Activated CD4-positive, alpha-beta memory T cell treated with anti-CD3 and anti-CD28 coated beads for 36 hours (primary cell): ENCODE measurements around the gene SH3RF3. TPM values are rescaled to one million over a fixed set of nuclear protein-coding genes. Genes with fewer than 3 reads are reported as not detected.

ENCODE experiments used
- CTCF ChIA-PET: fragments of 350-600 bp; sonication (Branson Sonifier 250); formaldehyde crosslinking; loops from one replicate; lab custom pipeline; 2021; ENCODE audit warnings: antibody characterized with exemption, inconsistent platforms; lab: Charles Lee
- POLR2A ChIA-PET: fragments of 350-600 bp; sonication (Branson Sonifier 250); formaldehyde crosslinking; loops from one replicate; lab custom pipeline; 2021; ENCODE audit warnings: antibody characterized with exemption; lab: Charles Lee
- DNase-seq: peaks from one replicate; pipeline ENCODE4 v3.0.0-alpha.2; 2020
- H3K27ac Mint-ChIP-seq: one replicate; pipeline ENCODE4 v1.8.0; 2021; ENCODE audit warnings: mixed read lengths
- H3K27me3 Mint-ChIP-seq: one replicate; pipeline ENCODE4 v1.8.0; 2021; ENCODE audit warnings: mixed read lengths
- H3K36me3 Mint-ChIP-seq: one replicate; pipeline ENCODE4 v1.8.0; 2021; ENCODE audit warnings: mixed read lengths
- H3K4me1 Mint-ChIP-seq: one replicate; pipeline ENCODE4 v1.8.0; 2021; ENCODE audit warnings: low read depth, mixed read lengths
- H3K4me3 Mint-ChIP-seq: one replicate; pipeline ENCODE4 v1.8.0; 2021; ENCODE audit warnings: mild to moderate bottlenecking, mixed read lengths
- H3K9me3 Mint-ChIP-seq: one replicate; pipeline ENCODE4 v1.8.0; 2021; ENCODE audit warnings: mixed read lengths
- intact Hi-C: fragments of 100-400 bp; cut with micrococcal nuclease; formaldehyde crosslinking; loops from one replicate; pipeline ENCODE4 v1.15.1; 2023
- total RNA-seq, 2 experiments: library from RNA; stranded (reverse); gene quantifications; one replicate each; pipeline ENCODE4 v1.2.3, GENCODE V29; 2021

Gene SH3RF3
- total RNA-seq, 2 experiments from 2014 or later, result 0.33 to 0.34 TPM

DNA sequence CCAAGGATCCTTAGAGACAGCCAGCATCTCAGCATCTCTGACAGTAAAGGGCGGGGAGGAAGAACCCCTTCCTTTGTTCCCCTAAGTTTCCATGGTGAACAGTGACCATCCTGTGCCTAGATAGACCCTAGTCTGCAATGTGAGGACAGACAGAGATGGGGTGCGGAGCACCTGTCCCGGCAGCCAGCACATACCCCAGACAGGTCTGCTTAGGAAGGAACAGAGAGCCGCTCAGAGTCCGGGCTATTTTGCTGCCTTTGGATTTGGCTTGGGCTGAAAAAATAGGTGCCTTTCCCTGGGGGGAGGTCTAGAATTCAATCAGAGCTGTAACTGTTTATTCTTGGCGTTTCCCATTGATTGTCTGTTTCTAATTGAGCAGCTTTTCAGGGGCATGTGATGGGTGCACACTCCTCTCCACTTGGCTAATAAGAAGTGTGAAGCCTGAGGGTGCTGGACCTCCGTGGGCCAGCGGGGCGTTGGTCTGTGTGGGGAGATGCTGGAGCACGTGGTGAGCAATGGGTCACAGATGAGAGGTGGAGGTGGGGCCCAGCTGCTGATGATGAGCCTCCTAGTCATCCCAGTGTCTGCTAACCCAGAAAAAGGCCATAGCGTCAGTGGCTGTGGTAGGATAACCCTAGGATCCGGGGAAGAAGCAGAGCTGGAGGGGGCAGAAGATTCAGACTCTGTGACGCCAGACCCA lies 247.9 kb downstream of the SH3RF3 start:
- ChIA-PET CTCF (interaction anchor here (1.1 kb wide), 1 partner anchor 135 kb away, joined by 3 read pairs; no protein-coding TSS in a partner anchor), POLR2A (no interaction called here)
- no peak overlapping the region for H3K27ac Mint-ChIP-seq
- H3K4me1 Mint-ChIP-seq, result no peaks in the 10 kb centered on the region
- H3K36me3 Mint-ChIP-seq, result no peaks in the 10 kb centered on the region
- intact Hi-C loops, result no loop called here
- no peak overlapping the region for H3K4me3 Mint-ChIP-seq
- no peaks in the 10 kb centered on the region for H3K9me3 Mint-ChIP-seq
- no peak for DNase-seq
- no peaks in the 10 kb centered on the region for H3K27me3 Mint-ChIP-seq

GRCh38 chr2:109377976-109378375 lies 249.0 kb downstream of the SH3RF3 start:
- intact Hi-C loops, result no loop called here
- H3K36me3 Mint-ChIP-seq, result no peaks in the 10 kb centered on the region
- H3K4me1 Mint-ChIP-seq, result no peaks in the 10 kb centered on the region
- no peak for DNase-seq
- no peak overlapping the region for H3K4me3 Mint-ChIP-seq
- no peak overlapping the region for H3K27ac Mint-ChIP-seq
- ChIA-PET POLR2A (no interaction called here), CTCF (interaction anchor here (0.9 kb wide), 1 partner anchor 132 kb away, joined by 3 read pairs; no protein-coding TSS in a partner anchor)
- H3K9me3 Mint-ChIP-seq, result no peaks in the 10 kb centered on the region
- H3K27me3 Mint-ChIP-seq, result no peaks in the 10 kb centered on the region

DNA sequence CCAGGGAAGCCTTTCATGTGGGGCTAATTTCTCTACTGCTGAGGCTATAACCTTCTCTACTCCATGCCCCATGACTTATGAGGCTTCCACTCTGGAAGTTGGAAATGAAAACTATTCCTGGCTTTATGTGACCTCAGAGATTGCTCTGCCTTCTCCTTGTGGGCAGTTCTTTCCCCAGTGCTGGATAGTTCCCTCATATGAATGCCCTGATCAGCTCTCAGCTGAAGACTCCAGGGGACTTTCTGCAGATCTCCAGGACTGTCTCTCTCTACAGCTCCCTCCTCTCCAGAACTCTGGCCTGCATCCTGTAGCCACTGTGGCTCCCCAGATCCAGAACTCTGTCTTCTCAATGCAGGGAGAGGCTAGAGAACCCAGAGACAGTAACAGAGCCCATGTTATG lies 249.7 kb downstream of the SH3RF3 start:
- CTCF ChIA-PET, result interaction anchor here (0.9 kb wide), 1 partner anchor 132 kb away, joined by 3 read pairs; no protein-coding TSS in a partner anchor
- Mint-ChIP-seq H3K4me1 (no peaks in the 10 kb centered on the region), H3K36me3 (no peaks in the 10 kb centered on the region), H3K27ac (no peak overlapping the region), H3K4me3 (no peak overlapping the region), H3K9me3 (no peaks in the 10 kb centered on the region), H3K27me3 (no peaks in the 10 kb centered on the region)
- intact Hi-C loops, result no loop called here
- POLR2A ChIA-PET, result no interaction called here
- no peak for DNase-seq

DNA sequence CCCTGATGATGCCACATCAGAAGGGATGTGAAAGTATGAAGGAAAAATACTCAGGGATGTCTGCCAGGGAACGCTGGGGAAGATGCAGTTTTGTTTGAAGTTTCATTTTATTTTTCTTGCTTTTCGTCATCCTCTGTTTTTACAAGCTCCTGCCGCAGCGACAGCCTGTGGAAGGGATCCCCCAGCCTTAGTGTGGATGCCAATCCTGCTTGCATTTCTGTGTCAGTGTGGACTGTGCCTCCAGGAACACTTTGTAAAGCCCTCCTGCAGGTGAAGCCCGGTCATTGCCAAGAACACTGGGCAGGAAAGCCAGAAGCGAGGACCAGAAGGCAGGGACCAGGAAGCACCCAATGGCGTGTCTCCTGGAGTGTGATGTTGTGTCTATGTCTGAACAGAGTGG lies 250.5 kb downstream of the SH3RF3 start:
- no peaks in the 10 kb centered on the region for H3K27me3 Mint-ChIP-seq
- no peak for DNase-seq
- H3K27ac Mint-ChIP-seq, result no peak overlapping the region
- no peak overlapping the region for H3K4me3 Mint-ChIP-seq
- H3K4me1 Mint-ChIP-seq, result no peaks in the 10 kb centered on the region
- ChIA-PET CTCF (interaction anchor here (0.6 kb wide), 1 partner anchor 250 kb away, joined by 3 read pairs; the partner anchor contains the start of gene SH3RF3), POLR2A (no interaction called here)
- no peaks in the 10 kb centered on the region for H3K36me3 Mint-ChIP-seq
- no peaks in the 10 kb centered on the region for H3K9me3 Mint-ChIP-seq
- intact Hi-C loops, result no loop called here

- H3K27ac Mint-ChIP-seq, result no peak overlapping the region
- H3K36me3 Mint-ChIP-seq, result no peaks in the 10 kb centered on the region
- intact Hi-C loops, result no loop called here
- no peak overlapping the region for H3K4me3 Mint-ChIP-seq
- ChIA-PET POLR2A (no interaction called here), CTCF (no interaction called here)
- no peaks in the 10 kb centered on the region for H3K9me3 Mint-ChIP-seq
- no peak for DNase-seq
- no peaks in the 10 kb centered on the region for H3K27me3 Mint-ChIP-seq
- no peaks in the 10 kb centered on the region for H3K4me1 Mint-ChIP-seq
Observed at GRCh38 chr2:109380502-109381326, 251.7 kb downstream of the SH3RF3 start.

DNA sequence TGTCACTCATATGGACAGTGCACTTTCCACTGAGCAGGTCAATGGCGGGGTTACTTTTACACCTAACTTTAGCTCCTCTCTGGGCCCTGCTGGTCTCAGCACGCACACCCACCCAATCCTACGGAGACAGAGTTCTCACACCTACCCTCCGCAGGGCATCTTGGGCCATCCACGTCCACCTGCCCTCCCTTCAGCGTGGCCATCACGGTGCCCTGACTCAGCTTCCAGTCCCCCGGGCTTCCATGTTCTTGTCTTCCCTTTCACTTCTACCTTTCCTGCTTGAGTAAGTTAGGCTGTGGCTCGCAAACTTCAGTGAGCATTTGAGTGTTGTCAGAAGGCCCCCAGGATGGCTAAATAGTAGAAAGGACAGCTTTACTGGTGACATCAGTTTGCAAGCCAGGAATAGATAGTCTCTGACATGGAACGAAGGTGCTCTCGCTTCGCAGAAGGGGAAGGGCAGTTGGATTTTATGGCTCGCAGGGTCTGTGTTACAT lies 252.4 kb downstream of the SH3RF3 start:
- intact Hi-C loops, result no loop called here
- POLR2A ChIA-PET, result no interaction called here
- no peaks in the 10 kb centered on the region for H3K36me3 Mint-ChIP-seq
- H3K4me1 Mint-ChIP-seq, result no peaks in the 10 kb centered on the region
- H3K4me3 Mint-ChIP-seq, result no peak overlapping the region
- H3K9me3 Mint-ChIP-seq, result no peaks in the 10 kb centered on the region
- no peaks in the 10 kb centered on the region for H3K27me3 Mint-ChIP-seq
- CTCF ChIA-PET, result no interaction called here
- no peak for DNase-seq
- H3K27ac Mint-ChIP-seq, result no peak overlapping the region

- ChIA-PET POLR2A (no interaction called here), CTCF (no interaction called here)
- H3K27ac Mint-ChIP-seq, result no peak overlapping the region
- no peaks in the 10 kb centered on the region for H3K9me3 Mint-ChIP-seq
- no peak overlapping the region for H3K4me3 Mint-ChIP-seq
- no peaks in the 10 kb centered on the region for H3K4me1 Mint-ChIP-seq
- intact Hi-C loops, result no loop called here
- no peak for DNase-seq
- H3K36me3 Mint-ChIP-seq, result no peaks in the 10 kb centered on the region
- H3K27me3 Mint-ChIP-seq, result no peaks in the 10 kb centered on the region
Observed at GRCh38 chr2:109382226-109382895, 253.4 kb downstream of the SH3RF3 start.

DNA sequence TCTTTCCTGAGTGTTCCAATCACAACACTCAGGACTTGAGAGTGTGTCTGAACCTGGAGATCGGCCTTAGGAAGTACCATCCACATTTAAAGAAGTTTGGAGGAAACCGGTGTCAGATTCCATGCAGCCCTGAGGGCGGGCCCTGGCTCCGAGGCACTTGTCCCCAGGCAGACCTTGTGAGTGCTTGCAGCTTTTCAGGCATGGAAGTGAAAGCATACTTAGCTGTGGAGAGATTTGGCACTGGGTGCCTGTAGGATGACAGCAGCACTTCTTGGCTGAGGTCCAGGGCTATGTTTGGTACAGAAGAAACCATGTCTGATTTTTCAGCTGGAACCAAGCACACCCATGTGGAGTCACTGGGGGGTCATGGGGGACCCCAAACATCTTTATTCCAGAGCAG lies 253.9 kb downstream of the SH3RF3 start:
- intact Hi-C loops, result no loop called here
- Mint-ChIP-seq H3K27ac (no peak overlapping the region), H3K9me3 (no peaks in the 10 kb centered on the region), H3K4me1 (no peaks in the 10 kb centered on the region), H3K4me3 (no peak overlapping the region), H3K36me3 (no peaks in the 10 kb centered on the region), H3K27me3 (no peaks in the 10 kb centered on the region)
- ChIA-PET CTCF (no interaction called here), POLR2A (no interaction called here)
- no peak for DNase-seq

DNA sequence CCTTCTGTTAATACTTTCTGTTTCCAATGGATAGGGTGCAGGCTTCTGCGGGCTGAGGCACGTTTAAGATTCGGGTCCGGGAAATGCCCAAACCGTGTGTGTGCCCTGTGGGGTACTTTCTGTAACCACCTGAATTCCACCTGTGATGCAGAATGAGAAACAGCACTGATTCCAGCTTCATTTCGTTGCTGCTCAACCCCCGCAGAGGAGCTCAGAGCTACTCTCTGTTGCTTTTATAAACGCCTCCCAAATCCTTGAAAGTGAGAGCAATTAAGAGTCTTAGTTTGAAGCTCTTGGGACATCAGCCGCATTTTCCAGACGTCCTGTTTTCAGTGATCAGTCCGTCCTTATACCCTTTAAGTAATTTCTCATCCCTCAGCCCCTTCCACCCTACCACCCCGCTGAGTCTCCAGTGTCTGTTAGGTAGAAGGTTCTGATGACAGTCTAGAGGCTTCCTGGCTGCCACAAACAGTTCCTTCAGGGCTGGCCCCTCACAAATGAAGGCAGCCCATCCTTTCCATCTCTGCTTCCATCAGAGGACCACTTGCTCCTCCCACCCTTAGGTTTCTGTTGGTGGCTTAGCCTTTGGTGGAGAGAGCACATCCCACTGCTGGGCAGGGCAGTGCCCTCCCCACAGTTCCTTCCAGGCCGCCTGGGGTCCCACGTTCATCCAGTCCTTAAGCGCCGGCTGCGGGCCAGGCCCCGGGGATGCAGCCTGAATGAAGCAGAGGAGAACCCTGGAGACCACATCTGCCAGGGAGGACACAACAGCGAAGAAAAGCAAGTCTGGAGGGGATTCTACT lies 254.7 kb downstream of the SH3RF3 start:
- H3K27ac Mint-ChIP-seq, result no peak overlapping the region
- intact Hi-C loops, result no loop called here
- H3K4me3 Mint-ChIP-seq, result no peak overlapping the region
- no peaks in the 10 kb centered on the region for H3K4me1 Mint-ChIP-seq
- H3K36me3 Mint-ChIP-seq, result no peaks in the 10 kb centered on the region
- POLR2A ChIA-PET, result no interaction called here
- no peak for DNase-seq
- CTCF ChIA-PET, result no interaction called here
- H3K27me3 Mint-ChIP-seq, result no peaks in the 10 kb centered on the region
- no peaks in the 10 kb centered on the region for H3K9me3 Mint-ChIP-seq

- intact Hi-C loops, result no loop called here
- Mint-ChIP-seq H3K36me3 (no peaks in the 10 kb centered on the region), H3K4me1 (no peaks in the 10 kb centered on the region), H3K4me3 (no peak overlapping the region), H3K9me3 (no peaks in the 10 kb centered on the region), H3K27ac (no peak overlapping the region), H3K27me3 (no peaks in the 10 kb centered on the region)
- ChIA-PET POLR2A (no interaction called here), CTCF (interaction anchor here (1.5 kb wide), 1 partner anchor 33 kb away, joined by 3 read pairs; no protein-coding TSS in a partner anchor)
- no peak for DNase-seq
Observed at GRCh38 chr2:109384308-109385271, 255.6 kb downstream of the SH3RF3 start.

DNA sequence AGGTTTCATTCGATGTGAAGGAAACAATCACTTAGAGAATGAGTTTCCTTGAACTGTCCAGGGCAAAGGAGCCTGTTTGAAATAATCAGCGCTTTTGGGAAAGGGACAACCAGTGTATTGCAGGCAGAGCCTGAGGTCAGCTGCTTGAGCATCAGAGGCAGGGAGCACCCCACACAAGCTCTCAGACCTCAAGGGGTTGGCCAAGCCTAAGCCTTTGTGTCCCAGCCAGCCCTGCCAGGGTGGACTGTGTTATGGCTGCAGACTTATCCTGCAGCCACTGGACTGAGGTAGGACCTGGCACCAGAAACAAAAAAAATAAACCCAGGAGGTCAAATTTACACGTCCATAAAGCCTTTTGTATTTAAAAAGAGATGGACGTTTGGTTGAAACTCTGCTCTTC lies 256.5 kb downstream of the SH3RF3 start:
- no peak for DNase-seq
- Mint-ChIP-seq H3K4me1 (no peaks in the 10 kb centered on the region), H3K27ac (no peak overlapping the region), H3K9me3 (no peaks in the 10 kb centered on the region), H3K27me3 (no peaks in the 10 kb centered on the region), H3K36me3 (no peaks in the 10 kb centered on the region), H3K4me3 (no peak overlapping the region)
- intact Hi-C loops, result no loop called here
- ChIA-PET POLR2A (no interaction called here), CTCF (interaction anchor here (0.8 to 1.5 kb wide), 2 partner anchors 34 to 125 kb away, joined by 3 read pairs; no protein-coding TSS in a partner anchor)
